DND-41 (cell line): ENCODE measurements around the gene TIPARP.
"Not testable (repeated sequence)": the region's sequence is repeated elsewhere in the genome, so short reads cannot be mapped to it uniquely, and the experiment has no call there.

Experiments used
- CTCF ChIP-seq: IDR thresholded peaks from 2 replicates; pipeline ENCODE4 v1.5.1; 2012; ENCODE audit warnings: borderline replicate concordance, low read length, moderate library complexity, mild to moderate bottlenecking; ENCODE audit not compliant: poor library complexity, severe bottlenecking; ENCODE audit errors: extremely low read depth
- EZH2 ChIP-seq: IDR thresholded peaks from 3 replicates; pipeline ENCODE4 v1.6.1; 2012; ENCODE audit warnings: borderline replicate concordance, low read depth, mild to moderate bottlenecking, moderate library complexity, low read length, inconsistent platforms; ENCODE audit not compliant: severe bottlenecking

DNA sequence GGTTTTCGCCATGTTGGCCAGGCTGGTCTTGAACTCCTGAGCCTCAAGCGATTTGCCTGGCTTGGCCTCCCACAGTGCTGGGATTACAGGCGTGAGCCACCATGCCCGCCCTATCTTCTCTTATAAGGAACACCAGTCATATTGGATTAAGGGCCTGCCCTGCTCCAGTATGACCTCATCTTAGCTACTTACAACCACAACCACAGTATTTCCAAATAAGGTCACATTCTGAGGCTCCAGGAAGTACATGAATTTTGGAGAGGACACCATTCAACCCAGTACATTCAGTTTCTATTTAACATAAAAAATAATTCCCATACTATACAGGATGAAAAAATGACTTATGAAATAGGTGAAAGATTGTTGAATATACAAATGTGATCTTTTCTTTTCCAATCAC is 37.6 kb downstream of the TIPARP start:
- not testable (repeated sequence) for TF ChIP-seq CTCF, EZH2
